Adrenal gland (tissue), 12 donors: ENCODE data around the gene PCDH9. TPM values are rescaled to one million over a fixed set of nuclear protein-coding genes. Genes with fewer than 3 reads are reported as not detected.

ENCODE experiments used
- DNase-seq, 7 donors: peaks; one replicate each; pipeline ENCODE4 v3.0.0-alpha.2; 2019 to 2020
- H3K27ac ChIP-seq, 5 donors: fragments of 200-600 bp; sonication (generic) in 4 of 5; 1 replicate in 3 of 5; 2 replicates in 2 of 5; pipeline versions ENCODE4 v1.5.1 to v1.8.0; 2016 to 2020; ENCODE audit warnings: mild to moderate bottlenecking in 1 of 5
- H3K27me3 ChIP-seq: fragments of 200-600 bp; 2 replicates; pipeline ENCODE4 v1.8.0; 2021
- H3K36me3 ChIP-seq, 2 donors: fragments of 200-600 bp; replicated peaks in 1 of 2; 1 replicate in 1 of 2; 2 replicates in 1 of 2; pipeline versions ENCODE4 v1.5.1 to v1.8.0; 2018 to 2022
- H3K4me1 ChIP-seq, 2 donors: fragments of 200-600 bp; replicated peaks in 1 of 2; 1 replicate in 1 of 2; 2 replicates in 1 of 2; pipeline versions ENCODE4 v1.5.1 to v1.8.0; 2018 to 2021
- H3K4me3 ChIP-seq, 4 donors: fragments of 200-600 bp; sonication (generic) in 3 of 4; one replicate each; pipeline ENCODE4 v1.5.1; 2016 to 2018
- H3K9me3 ChIP-seq, 3 donors: fragments of 200-600 bp; sonication (generic) in 1 of 3; replicated peaks in 1 of 3; 1 replicate in 2 of 3; 2 replicates in 1 of 3; pipeline versions ENCODE4 v1.5.1 to v1.8.0; 2016 to 2021
- CTCF ChIP-seq, 6 experiments: fragments of 450-650 bp in 4 of 6; fragments of 200-600 bp in 2 of 6; sonication (generic) in 1 of 6; IDR thresholded peaks; 1 replicate in 5 of 6; 2 replicates in 1 of 6; pipeline versions ENCODE4 v1.5.1 to v1.8.0; 2016 to 2021; ENCODE audit warnings: antibody characterized with exemption in 6 of 6, mild to moderate bottlenecking in 2 of 6, moderate library complexity in 1 of 6
- POLR2A ChIP-seq, 2 donors: fragments of 450-650 bp; IDR thresholded peaks; one replicate each; pipeline ENCODE4 v1.6.1; 2017; ENCODE audit warnings: antibody characterized with exemption in 2 of 2, mild to moderate bottlenecking in 2 of 2, moderate library complexity in 1 of 2
- WGBS, 4 donors: extraction: QIAGEN DNeasy Blood & Tissue Kit in 2 of 4; methylation state at CpG; one replicate each; pipeline versions ENCODE4 v1.1.5 to v1.1.7; 2013 to 2017; 5-methylcytosine and 5-hydroxymethylcytosine counted together
- intact Hi-C, 2 donors: fragments of 100-400 bp; cut with DNase I; formaldehyde crosslinking; loops; one replicate each; pipeline versions ENCODE4 v1.14.1 to v1.15.0; 2022 to 2023
- polyA plus RNA-seq, 3 donors: library from polyadenylated mRNA; stranded (reverse); fragments of 200-250 nt in 2 of 3; fragments of 350-450 nt in 1 of 3; fragmentation: Illumina TruSeq in 1 of 3; extraction: RNeasy Lipid Tissue Mini Kit (QIAGEN cat#74804) in 1 of 3; gene quantifications; one replicate each; pipeline ENCODE4 v1.2.3, GENCODE V29; 2013 to 2014
- total RNA-seq, 9 donors: library from RNA; depleted of rRNA in 4 of 9; stranded (reverse); fragments of >200 nt in 4 of 9; fragments of 120-200 nt in 1 of 9; fragmentation: NEBNext Ultra II Directional in 1 of 9; extraction: Animal tissue kit (Norgen Biotek cat#: 25700) in 1 of 9; gene quantifications; one replicate each; pipeline versions ENCODE4 v1.1.0 to v1.2.4, GENCODE V29; 2013 to 2023
- donor health status: healthy with polysubstance abuse.
- donor health status: Bipolar disorder and iron deficiency.
- donor health status: DM: yes; HTN: yes; CAD: no.
- donor health status: DM: no; HTN: no; CAD: no.
- donor health status: DM: no; HTN: no; CAD: no.
- donor health status: DM: yes; HTN: yes; CAD: no.

Gene PCDH9
- total and polyA plus RNA-seq, 12 donors = 0.71 to 10.9 (median 3.6) TPM

GRCh38 chr13:66855131-66855530 is 375.0 kb downstream of the PCDH9 start:
- TF ChIP-seq POLR2A (IDR thresholded peaks at IDR 0.05) (no peak), CTCF (IDR thresholded peaks at IDR 0.05) (no peak)
- H3K27ac ChIP-seq = no peak overlapping the region
- no peak for DNase-seq
- H3K4me1 ChIP-seq = no peaks in the 10 kb centered on the region
- 48 to 61% (median 50%) methylated on average over 1 of the region's 1 CpG for WGBS, 4 donors
- H3K36me3 ChIP-seq = no peaks in the 10 kb centered on the region
- intact Hi-C loops = no loop called here
- H3K4me3 ChIP-seq = no peak overlapping the region
- peaks cover 0 to 2% (median 0%) of the 10 kb centered on the region in 3 donors for H3K9me3 ChIP-seq
- H3K27me3 ChIP-seq = no peaks in the 10 kb centered on the region

DNA sequence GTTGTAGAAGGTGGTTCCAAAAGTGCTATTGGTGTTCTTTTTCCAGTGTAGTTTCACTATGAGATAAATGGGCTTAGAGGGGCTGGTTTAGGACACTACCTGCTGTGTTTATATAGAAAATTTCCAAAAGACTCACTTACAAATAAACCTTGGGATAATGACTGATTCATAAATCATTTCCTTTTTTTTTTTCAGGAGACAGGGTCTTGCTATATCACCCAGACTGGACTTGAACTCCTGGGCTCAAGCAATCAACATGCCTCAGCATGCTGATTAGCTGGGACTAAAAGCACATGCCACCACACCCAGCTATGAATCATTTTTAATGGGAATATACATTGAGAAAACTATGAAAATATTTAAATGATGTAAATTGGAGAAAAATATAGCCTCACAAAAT is 376.6 kb downstream of the PCDH9 start:
- H3K4me1 ChIP-seq = no peaks in the 10 kb centered on the region
- H3K36me3 ChIP-seq = no peaks in the 10 kb centered on the region
- TF ChIP-seq CTCF (IDR thresholded peaks at IDR 0.05) = no peak
- no peak for TF ChIP-seq POLR2A (IDR thresholded peaks at IDR 0.05)
- no peaks in the 10 kb centered on the region for H3K27me3 ChIP-seq
- no peak for DNase-seq
- intact Hi-C loops = no loop called here
- H3K9me3 ChIP-seq = peaks cover 0 to 2% (median 0%) of the 10 kb centered on the region in 3 donors
- H3K27ac ChIP-seq = no peak overlapping the region
- no peak overlapping the region for H3K4me3 ChIP-seq

- Histone ChIP-seq H3K4me1 (no peaks in the 10 kb centered on the region), H3K27me3 (no peaks in the 10 kb centered on the region), H3K36me3 (no peaks in the 10 kb centered on the region), H3K4me3 (no peak overlapping the region), H3K27ac (no peak overlapping the region), H3K9me3 (no peaks in the 10 kb centered on the region)
- no peak for DNase-seq
- TF ChIP-seq POLR2A (IDR thresholded peaks at IDR 0.05) (no peak), CTCF (IDR thresholded peaks at IDR 0.05) (no peak)
- intact Hi-C loops = no loop called here
- 58 to 69% (median 69%) methylated on average over 4 of the region's 4 CpGs for WGBS, 4 donors
These were observed 380.4 kb downstream of the PCDH9 start for GRCh38 chr13:66849706-66850105.

DNA sequence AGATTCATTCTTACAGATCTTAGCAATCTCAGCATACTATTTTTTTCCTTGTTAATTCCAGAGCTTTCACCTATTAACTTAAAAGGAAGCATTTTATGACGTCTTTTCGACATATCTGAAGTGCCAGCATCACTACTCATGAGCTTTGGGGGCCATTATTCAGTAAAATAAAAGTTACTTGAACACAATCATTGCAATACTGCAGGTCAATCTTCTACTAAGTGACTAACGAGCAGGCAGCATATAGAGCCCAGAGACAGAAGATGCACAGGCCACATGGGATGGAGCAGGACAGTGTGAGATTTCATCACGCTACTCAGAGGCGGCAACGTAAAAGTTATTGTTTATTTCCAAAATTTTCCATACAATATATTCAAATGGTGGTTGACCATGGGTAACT is 382.6 kb downstream of the PCDH9 start:
- Histone ChIP-seq H3K27me3 (no peaks in the 10 kb centered on the region), H3K27ac (no peak overlapping the region), H3K36me3 (no peaks in the 10 kb centered on the region), H3K9me3 (no peaks in the 10 kb centered on the region), H3K4me3 (no peak overlapping the region), H3K4me1 (no peaks in the 10 kb centered on the region)
- TF ChIP-seq CTCF (IDR thresholded peaks at IDR 0.05) (no peak), POLR2A (IDR thresholded peaks at IDR 0.05) (no peak)
- 84 to 91% (median 88%) methylated on average over 6 of the region's 6 CpGs for WGBS, 4 donors
- DNase-seq = no peak
- intact Hi-C loops = no loop called here
